OCI-LY1 (cell line): ENCODE data around the gene RAB19.

Experiments
- EZH2 ChIP-seq: fragments of 200-600 bp; sonication (generic), shearing (Covaris generic); IDR thresholded peaks from 2 replicates; pipeline ENCODE4 v1.8.0; 2017; ENCODE audit warnings: borderline replicate concordance, mixed run types, mild to moderate bottlenecking, antibody characterized with exemption, low read length, moderate library complexity, mixed read lengths
- TF ChIP-seq, protein P1 (sequence below): fragments of 200-600 bp; sonication (generic), shearing (Covaris generic); IDR thresholded peaks from 2 replicates; pipeline ENCODE4 v1.5.1; 2017; ENCODE audit warnings: mild to moderate bottlenecking, antibody characterized with exemption, low read length, moderate library complexity, mixed read lengths

DNA sequence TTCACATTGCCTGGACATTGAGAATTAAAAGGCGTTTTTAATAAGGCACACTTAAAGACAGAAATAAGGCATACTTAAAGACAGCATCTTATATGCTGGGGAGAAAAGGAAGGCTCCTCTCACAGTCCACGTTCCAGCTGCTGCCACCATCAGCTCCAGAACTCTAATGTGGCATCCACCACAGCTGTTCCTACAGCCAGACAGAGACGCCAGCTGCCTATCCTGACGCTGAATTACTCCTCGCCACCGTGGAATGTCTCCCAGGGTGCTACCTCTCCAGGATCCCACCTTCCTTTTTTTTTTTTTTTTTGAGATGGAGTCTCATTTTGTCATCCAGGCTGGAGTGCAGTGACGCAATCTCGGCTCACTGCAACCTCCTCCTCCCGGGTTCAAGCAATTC is 36.3 kb upstream of the RAB19 start:
- TF ChIP-seq, protein P1, sequence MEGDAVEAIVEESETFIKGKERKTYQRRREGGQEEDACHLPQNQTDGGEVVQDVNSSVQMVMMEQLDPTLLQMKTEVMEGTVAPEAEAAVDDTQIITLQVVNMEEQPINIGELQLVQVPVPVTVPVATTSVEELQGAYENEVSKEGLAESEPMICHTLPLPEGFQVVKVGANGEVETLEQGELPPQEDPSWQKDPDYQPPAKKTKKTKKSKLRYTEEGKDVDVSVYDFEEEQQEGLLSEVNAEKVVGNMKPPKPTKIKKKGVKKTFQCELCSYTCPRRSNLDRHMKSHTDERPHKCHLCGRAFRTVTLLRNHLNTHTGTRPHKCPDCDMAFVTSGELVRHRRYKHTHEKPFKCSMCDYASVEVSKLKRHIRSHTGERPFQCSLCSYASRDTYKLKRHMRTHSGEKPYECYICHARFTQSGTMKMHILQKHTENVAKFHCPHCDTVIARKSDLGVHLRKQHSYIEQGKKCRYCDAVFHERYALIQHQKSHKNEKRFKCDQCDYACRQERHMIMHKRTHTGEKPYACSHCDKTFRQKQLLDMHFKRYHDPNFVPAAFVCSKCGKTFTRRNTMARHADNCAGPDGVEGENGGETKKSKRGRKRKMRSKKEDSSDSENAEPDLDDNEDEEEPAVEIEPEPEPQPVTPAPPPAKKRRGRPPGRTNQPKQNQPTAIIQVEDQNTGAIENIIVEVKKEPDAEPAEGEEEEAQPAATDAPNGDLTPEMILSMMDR, result no peak
- TF ChIP-seq EZH2, result no peak
